HEK293 (cell line): ENCODE measurements around the gene TPST1.

Source experiments
- CTCF ChIA-PET: fragments of 350-600 bp; formaldehyde crosslinking; extraction: SDS; loops from one replicate; lab custom pipeline; 2021; ENCODE audit warnings: antibody characterized with exemption; lab: Yijun Ruan, JAX
- POLR2A ChIA-PET: fragments of 300-600 bp; formaldehyde crosslinking; extraction: SDS; loops from one replicate; lab custom pipeline; 2020; ENCODE audit warnings: antibody characterized with exemption, inconsistent platforms; lab: Yijun Ruan, JAX
- H3K27ac ChIP-seq: fragments of 200-500 bp; sonication (Bioruptor generic); 2 replicates; pipeline ENCODE4 v1.5.1; 2014; ENCODE audit warnings: low read depth, low read length, control low read depth, inconsistent platforms; ENCODE audit errors: extremely low read depth
- H3K36me3 ChIP-seq, 2 experiments: fragments of 200-500 bp in 1 of 2; sonication (Bioruptor generic) in 1 of 2; 1 replicate in 1 of 2; 2 replicates in 1 of 2; pipeline ENCODE4 v1.5.1; 2014 to 2017; ENCODE audit warnings: inconsistent platforms in 2 of 2, low read length in 2 of 2; ENCODE audit not compliant: control insufficient read depth in 2 of 2, insufficient read depth in 1 of 2
- H3K4me1 ChIP-seq: fragments of 200-500 bp; sonication (Bioruptor generic); 2 replicates; pipeline ENCODE4 v1.5.1; 2014; ENCODE audit warnings: mild to moderate bottlenecking, low read length, inconsistent platforms; ENCODE audit not compliant: control insufficient read depth, insufficient read depth
- H3K4me3 ChIP-seq: 2 replicates; pipeline ENCODE4 v1.5.1; 2011; ENCODE audit warnings: low read depth, mild to moderate bottlenecking, control low read depth, low read length, moderate library complexity
- H3K9me3 ChIP-seq: fragments of 200-500 bp; sonication (Bioruptor generic); 2 replicates; pipeline ENCODE4 v1.5.1; 2014; ENCODE audit warnings: low read depth, low read length, inconsistent platforms; ENCODE audit not compliant: control insufficient read depth, insufficient read depth
- HOXA7 ChIP-seq: sonication (generic); formaldehyde crosslinking; IDR thresholded peaks from 2 replicates; pipeline ENCODE4 v1.8.1; 2022; ENCODE audit warnings: missing genetic modification reagents, borderline replicate concordance
- HOXD13 ChIP-seq: sonication (generic); formaldehyde crosslinking; IDR thresholded peaks from 2 replicates; pipeline ENCODE4 v1.8.0; 2022; ENCODE audit warnings: missing genetic modification reagents, borderline replicate concordance
- MZF1 ChIP-seq: fragments of 450-650 bp; formaldehyde crosslinking; IDR thresholded peaks from 2 replicates; pipeline ENCODE4 v1.5.1; 2017; ENCODE audit warnings: missing biosample characterization, missing genetic modification characterization, borderline replicate concordance
- OSR2 ChIP-seq: fragments of 450-650 bp; formaldehyde crosslinking; IDR thresholded peaks from 2 replicates; pipeline ENCODE4 v1.5.1; 2016; ENCODE audit warnings: missing biosample characterization, missing genetic modification characterization
- PRDM1 ChIP-seq: fragments of 450-650 bp; formaldehyde crosslinking; IDR thresholded peaks from 2 replicates; pipeline ENCODE4; 2016; ENCODE audit warnings: missing biosample characterization, missing genetic modification characterization
- PRDM6 ChIP-seq: fragments of 450-650 bp; formaldehyde crosslinking; IDR thresholded peaks from 2 replicates; pipeline ENCODE4 v1.5.1; 2017; ENCODE audit warnings: missing biosample characterization, missing genetic modification characterization
- SETDB1 ChIP-seq: IDR thresholded peaks from one replicate; pipeline ENCODE4 v1.6.1; 2017; ENCODE audit warnings: mild to moderate bottlenecking, low read length, moderate library complexity, mixed read lengths; ENCODE audit not compliant: insufficient read length
- ZBTB10 ChIP-seq: fragments of 450-650 bp; formaldehyde crosslinking; IDR thresholded peaks from 2 replicates; pipeline ENCODE4 v1.5.1; 2016; ENCODE audit warnings: missing biosample characterization, missing genetic modification characterization
- ZEB2 ChIP-seq: fragments of 450-650 bp; formaldehyde crosslinking; IDR thresholded peaks from 2 replicates; pipeline ENCODE4 v1.5.1; 2016; ENCODE audit warnings: missing biosample characterization, missing genetic modification characterization
- ZFP37 ChIP-seq: fragments of 450-650 bp; formaldehyde crosslinking; IDR thresholded peaks from 2 replicates; pipeline ENCODE4 v1.5.1; 2016; ENCODE audit warnings: missing biosample characterization, missing genetic modification characterization
- ZNF112 ChIP-seq: fragments of 450-650 bp; formaldehyde crosslinking; IDR thresholded peaks from 2 replicates; pipeline ENCODE4 v1.5.0; 2017; ENCODE audit warnings: missing biosample characterization, missing genetic modification characterization
- ZNF174 ChIP-seq: fragments of 450-650 bp; formaldehyde crosslinking; IDR thresholded peaks from 2 replicates; pipeline ENCODE4 v1.5.0; 2017; ENCODE audit warnings: missing biosample characterization, mild to moderate bottlenecking, missing genetic modification characterization
- ZNF202 ChIP-seq: fragments of 450-650 bp; formaldehyde crosslinking; IDR thresholded peaks from 2 replicates; pipeline ENCODE4 v1.5.1; 2016; ENCODE audit warnings: missing biosample characterization, missing genetic modification characterization, borderline replicate concordance
- ZNF248 ChIP-seq: fragments of 450-650 bp; formaldehyde crosslinking; IDR thresholded peaks from 2 replicates; pipeline ENCODE4 v1.5.1; 2017; ENCODE audit warnings: missing biosample characterization, missing genetic modification characterization
- ZNF266 ChIP-seq: fragments of 450-650 bp; formaldehyde crosslinking; IDR thresholded peaks from 2 replicates; pipeline ENCODE4 v1.5.1; 2016; ENCODE audit warnings: missing biosample characterization, missing genetic modification characterization, low read depth
- ZNF354C ChIP-seq: fragments of 450-650 bp; formaldehyde crosslinking; IDR thresholded peaks from 2 replicates; pipeline ENCODE4 v1.5.1; 2016; ENCODE audit warnings: missing biosample characterization, missing genetic modification characterization, low read depth, borderline replicate concordance
- ZNF366 ChIP-seq: fragments of 450-650 bp; formaldehyde crosslinking; conservative IDR thresholded peaks from 2 replicates; pipeline ENCODE4 v1.5.1; 2016; ENCODE audit warnings: missing biosample characterization, missing genetic modification characterization
- ZNF473 ChIP-seq: fragments of 450-650 bp; formaldehyde crosslinking; IDR thresholded peaks from 2 replicates; pipeline ENCODE4 v1.5.1; 2017; ENCODE audit warnings: missing biosample characterization, missing genetic modification characterization
- ZNF48 ChIP-seq: fragments of 450-650 bp; formaldehyde crosslinking; IDR thresholded peaks from 2 replicates; pipeline ENCODE4 v1.5.1; 2016; ENCODE audit warnings: missing biosample characterization, missing genetic modification characterization
- ZNF514 ChIP-seq: fragments of 450-650 bp; formaldehyde crosslinking; IDR thresholded peaks from 2 replicates; pipeline ENCODE4 v1.5.1; 2016; ENCODE audit warnings: missing biosample characterization, missing genetic modification characterization
- ZNF521 ChIP-seq: fragments of 450-650 bp; formaldehyde crosslinking; IDR thresholded peaks from 2 replicates; pipeline ENCODE4 v1.5.1; 2017; ENCODE audit warnings: missing biosample characterization, mild to moderate bottlenecking, missing genetic modification characterization
- ZNF558 ChIP-seq: fragments of 450-650 bp; formaldehyde crosslinking; IDR thresholded peaks from 2 replicates; pipeline ENCODE4 v1.5.1; 2016; ENCODE audit warnings: missing biosample characterization, missing genetic modification characterization
- ZNF624 ChIP-seq: fragments of 450-650 bp; formaldehyde crosslinking; IDR thresholded peaks from 2 replicates; pipeline ENCODE4 v1.5.1; 2017; ENCODE audit warnings: missing biosample characterization, missing genetic modification characterization
- ZNF664 ChIP-seq: fragments of 450-650 bp; formaldehyde crosslinking; IDR thresholded peaks from 2 replicates; pipeline ENCODE4 v1.5.1; 2016; ENCODE audit warnings: missing biosample characterization, missing genetic modification characterization
- ZNF777 ChIP-seq: fragments of 450-650 bp; formaldehyde crosslinking; IDR thresholded peaks from 2 replicates; pipeline ENCODE4 v1.5.1; 2017; ENCODE audit warnings: missing biosample characterization, missing genetic modification characterization, borderline replicate concordance
- ZNF830 ChIP-seq: fragments of 450-650 bp; IDR thresholded peaks from 2 replicates; pipeline ENCODE4 v1.5.0; 2018; ENCODE audit warnings: missing biosample characterization, missing genetic modification characterization, low read depth, mild to moderate bottlenecking, moderate library complexity
- ZSCAN5A ChIP-seq: fragments of 450-650 bp; formaldehyde crosslinking; IDR thresholded peaks from 2 replicates; pipeline ENCODE4 v1.5.1; 2016; ENCODE audit warnings: missing biosample characterization, missing genetic modification characterization
- TF ChIP-seq, protein P1 (sequence below): fragments of 450-650 bp; formaldehyde crosslinking; IDR thresholded peaks from 2 replicates; pipeline ENCODE4 v1.5.1; 2016; ENCODE audit warnings: missing biosample characterization, missing genetic modification characterization
- TF ChIP-seq, protein P2 (sequence below): fragments of 450-650 bp; formaldehyde crosslinking; IDR thresholded peaks from 2 replicates; pipeline ENCODE4 v1.5.1; 2016; ENCODE audit warnings: missing biosample characterization, missing genetic modification characterization

The TPST1 gene

GRCh38 chr7:66183700-66184099 lies 21.4 kb upstream of the TPST1 start (continued):
- no peak for TF ChIP-seq ZNF248 (tag by site-specific recombination)
- TF ChIP-seq ZNF174: no peak
- no peak for TF ChIP-seq HOXA7 (CRISPR knock-in tag)
- TF ChIP-seq, protein P1, sequence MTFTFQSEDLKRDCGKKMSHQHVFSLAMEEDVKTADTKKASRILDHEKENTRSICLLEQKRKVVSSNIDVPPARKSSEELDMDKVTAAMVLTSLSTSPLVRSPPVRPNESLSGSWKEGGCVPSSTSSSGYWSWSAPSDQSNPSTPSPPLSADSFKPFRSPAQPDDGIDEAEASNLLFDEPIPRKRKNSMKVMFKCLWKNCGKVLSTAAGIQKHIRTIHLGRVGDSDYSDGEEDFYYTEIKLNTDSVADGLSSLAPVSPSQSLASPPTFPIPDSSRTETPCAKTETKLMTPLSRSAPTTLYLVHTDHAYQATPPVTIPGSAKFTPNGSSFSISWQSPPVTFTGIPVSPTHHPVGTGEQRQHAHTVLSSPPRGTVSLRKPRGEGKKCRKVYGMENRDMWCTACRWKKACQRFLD (tag by site-specific recombination): no peak
- no peak for TF ChIP-seq ZNF112 (tag by site-specific recombination)
- TF ChIP-seq ZNF48: no peak
- no peak for TF ChIP-seq ZSCAN5A (tag by site-specific recombination)
- no peak for TF ChIP-seq ZNF777 (tag by site-specific recombination)
- peak; percentile 68 for TF ChIP-seq ZNF366 (tag by site-specific recombination)
- no peak for TF ChIP-seq HOXD13 (CRISPR knock-in tag)

DNA sequence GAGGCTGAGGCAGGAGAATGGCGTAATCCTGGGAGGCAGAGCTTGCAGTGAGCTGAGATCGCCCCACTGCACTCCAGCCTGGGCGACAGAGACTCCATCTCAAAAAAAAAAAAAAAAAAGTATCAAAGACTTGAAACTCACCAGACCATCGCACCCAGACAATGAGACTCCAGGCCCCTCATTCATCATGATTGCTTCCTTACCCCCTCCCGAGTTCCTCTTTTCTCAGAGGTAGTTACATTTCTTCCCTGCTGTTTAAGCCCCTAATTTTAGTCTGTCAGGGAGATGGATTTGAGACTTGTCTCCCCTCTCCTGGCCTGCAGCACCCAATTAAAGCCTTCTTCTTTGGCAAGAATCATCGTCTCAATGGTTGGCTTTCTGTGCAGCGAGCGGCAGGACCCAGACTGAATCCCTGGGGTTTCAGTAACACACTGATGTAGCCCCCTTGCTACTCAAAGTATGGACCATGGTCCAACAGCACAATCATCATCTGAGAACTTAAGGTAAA lies 19.4 kb upstream of the TPST1 start:
- Histone ChIP-seq H3K4me3 (no peak overlapping the region), H3K4me1 (no peaks in the 10 kb centered on the region), H3K27ac (no peak overlapping the region)
- CTCF ChIA-PET: no interaction called here
- POLR2A ChIA-PET: interaction anchor here (4.2 kb wide), 1 partner anchor 20 kb away, joined by 15 read pairs; the partner anchor contains the start of gene TPST1
- TF ChIP-seq MZF1: no peak
- TF ChIP-seq, protein P2, sequence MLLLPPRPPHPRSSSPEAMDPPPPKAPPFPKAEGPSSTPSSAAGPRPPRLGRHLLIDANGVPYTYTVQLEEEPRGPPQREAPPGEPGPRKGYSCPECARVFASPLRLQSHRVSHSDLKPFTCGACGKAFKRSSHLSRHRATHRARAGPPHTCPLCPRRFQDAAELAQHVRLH: no peak
- TF ChIP-seq PRDM6 (tag by site-specific recombination): no peak
- peak; percentile 35 for TF ChIP-seq SETDB1
- TF ChIP-seq, all 188 proteins: peak for 1
- H3K36me3 ChIP-seq: no peaks in the 10 kb centered on the region
- H3K9me3 ChIP-seq: no peaks in the 10 kb centered on the region

DNA sequence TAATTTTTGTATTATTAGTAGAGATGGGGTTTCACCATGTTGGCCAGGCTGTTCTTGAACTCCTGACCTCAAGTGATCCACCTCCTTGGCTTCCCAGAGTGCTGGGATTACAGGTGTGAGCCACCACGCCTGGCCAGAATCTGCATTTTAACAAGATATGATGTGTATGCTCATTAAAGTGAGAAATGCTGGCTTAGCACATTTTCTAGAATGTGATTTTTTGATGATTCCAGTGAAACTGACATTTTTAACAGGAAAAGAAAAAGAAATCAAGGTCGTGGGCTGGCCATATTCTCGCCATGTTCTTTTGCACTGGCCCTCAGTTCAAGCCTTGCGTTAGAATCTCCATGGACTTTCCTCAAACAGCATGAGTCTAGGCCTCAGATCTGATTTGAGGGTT lies 18.1 kb upstream of the TPST1 start:
- ChIA-PET POLR2A (interaction anchor here (4.2 kb wide), 1 partner anchor 19 kb away, joined by 15 read pairs; the partner anchor contains the start of gene TPST1), CTCF (interaction anchor here (0.7 kb wide), 1 partner anchor 125 kb away, joined by 3 read pairs; no protein-coding TSS in a partner anchor)
- H3K4me1 ChIP-seq: no peaks in the 10 kb centered on the region
- H3K9me3 ChIP-seq: no peaks in the 10 kb centered on the region
- H3K36me3 ChIP-seq: no peaks in the 10 kb centered on the region
- no peak overlapping the region for H3K27ac ChIP-seq
- no peak overlapping the region for H3K4me3 ChIP-seq
- TF ChIP-seq ZNF202 (tag by site-specific recombination) (no peak), ZNF624 (tag by site-specific recombination) (no peak), ZNF558 (no peak), ZFP37 (no peak), ZNF664 (tag by site-specific recombination) (no peak), ZNF514 (tag by site-specific recombination) (no peak), ZNF521 (no peak), ZNF266 (no peak), ZNF473 (tag by site-specific recombination) (no peak), ZNF830 (tag by site-specific recombination) (no peak), ZNF354C (tag by site-specific recombination) (no peak), ZBTB10 (tag by site-specific recombination) (no peak), OSR2 (no peak), PRDM1 (no peak), ZEB2 (no peak)
